Thyroid gland (tissue), 4 donors: ENCODE data around the gene ARID2.

Source experiments
- CTCF ChIP-seq, 6 experiments: fragments of 200-600 bp in 3 of 6; fragments of 450-650 bp in 3 of 6; sonication (generic) in 3 of 6; IDR thresholded peaks; one replicate each; pipeline ENCODE4 v1.5.1; 2016 to 2019; ENCODE audit warnings: antibody characterized with exemption in 6 of 6, mild to moderate bottlenecking in 2 of 6, inconsistent platforms in 1 of 6, moderate library complexity in 1 of 6
- POLR2A ChIP-seq, 2 donors: fragments of 450-650 bp; IDR thresholded peaks; one replicate each; pipeline ENCODE4 v1.6.1; 2017; ENCODE audit warnings: antibody characterized with exemption in 2 of 2, mild to moderate bottlenecking in 2 of 2, moderate library complexity in 1 of 2

- TF ChIP-seq POLR2A (IDR thresholded peaks at IDR 0.05) = no peak
- no peak for TF ChIP-seq CTCF (IDR thresholded peaks at IDR 0.05)
Measured at GRCh38 chr12:45707241-45707857, 22.2 kb upstream of the ARID2 start.
